ENCODE results near the gene CALD1.

CALD1 gene

GRCh38 chr7:134857958-134858357 lies 78.5 kb downstream of the CALD1 start:
- no peak overlapping the region for H3K4me3 ChIP-seq (replicated peaks; ENCODE audit: low read depth, low read length)
- TF ChIP-seq CTCF (IDR thresholded peaks at IDR 0.05; ENCODE audit: low read length, missing control alignments) = no peak
- DNase-seq (ENCODE audit: low read depth) = no peak

- no peak for DNase-seq (ENCODE audit: low read depth)
- TF ChIP-seq CTCF (IDR thresholded peaks at IDR 0.05; ENCODE audit: low read length, missing control alignments) = no peak
- no peak overlapping the region for H3K4me3 ChIP-seq (replicated peaks; ENCODE audit: low read depth, low read length)
Observed at GRCh38 chr7:134859783-134860182, 80.3 kb downstream of the CALD1 start.

GRCh38 chr7:134865001-134865845 lies 85.8 kb downstream of the CALD1 start:
- H3K4me3 ChIP-seq (replicated peaks; ENCODE audit: low read depth, low read length) = peak overlapping the region; percentile 39
- peak; percentile 58 for DNase-seq (ENCODE audit: low read depth)
- TF ChIP-seq CTCF (IDR thresholded peaks at IDR 0.05; ENCODE audit: low read length, missing control alignments) = no peak

GRCh38 chr7:134866617-134867016 lies 87.2 kb downstream of the CALD1 start:
- peak; percentile 78 for DNase-seq (ENCODE audit: low read depth)
- no peak overlapping the region for H3K4me3 ChIP-seq (replicated peaks; ENCODE audit: low read depth, low read length)
- no peak for TF ChIP-seq CTCF (IDR thresholded peaks at IDR 0.05; ENCODE audit: low read length, missing control alignments)

GRCh38 chr7:134870156-134870555 lies 90.7 kb downstream of the CALD1 start:
- H3K4me3 ChIP-seq (replicated peaks; ENCODE audit: low read depth, low read length) = no peak overlapping the region
- no peak for TF ChIP-seq CTCF (IDR thresholded peaks at IDR 0.05; ENCODE audit: low read length, missing control alignments)
- no peak for DNase-seq (ENCODE audit: low read depth)

GRCh38 chr7:134870781-134871180 lies 91.3 kb downstream of the CALD1 start:
- no peak for DNase-seq (ENCODE audit: low read depth)
- H3K4me3 ChIP-seq (replicated peaks; ENCODE audit: low read depth, low read length) = no peak overlapping the region
- TF ChIP-seq CTCF (IDR thresholded peaks at IDR 0.05; ENCODE audit: low read length, missing control alignments) = no peak

GRCh38 chr7:134873253-134873652 lies 93.8 kb downstream of the CALD1 start:
- no peak overlapping the region for H3K4me3 ChIP-seq (replicated peaks; ENCODE audit: low read depth, low read length)
- no peak for TF ChIP-seq CTCF (IDR thresholded peaks at IDR 0.05; ENCODE audit: low read length, missing control alignments)
- peak; percentile 76 for DNase-seq (ENCODE audit: low read depth)
